ENCODE data around the gene EIF1.

DNA sequence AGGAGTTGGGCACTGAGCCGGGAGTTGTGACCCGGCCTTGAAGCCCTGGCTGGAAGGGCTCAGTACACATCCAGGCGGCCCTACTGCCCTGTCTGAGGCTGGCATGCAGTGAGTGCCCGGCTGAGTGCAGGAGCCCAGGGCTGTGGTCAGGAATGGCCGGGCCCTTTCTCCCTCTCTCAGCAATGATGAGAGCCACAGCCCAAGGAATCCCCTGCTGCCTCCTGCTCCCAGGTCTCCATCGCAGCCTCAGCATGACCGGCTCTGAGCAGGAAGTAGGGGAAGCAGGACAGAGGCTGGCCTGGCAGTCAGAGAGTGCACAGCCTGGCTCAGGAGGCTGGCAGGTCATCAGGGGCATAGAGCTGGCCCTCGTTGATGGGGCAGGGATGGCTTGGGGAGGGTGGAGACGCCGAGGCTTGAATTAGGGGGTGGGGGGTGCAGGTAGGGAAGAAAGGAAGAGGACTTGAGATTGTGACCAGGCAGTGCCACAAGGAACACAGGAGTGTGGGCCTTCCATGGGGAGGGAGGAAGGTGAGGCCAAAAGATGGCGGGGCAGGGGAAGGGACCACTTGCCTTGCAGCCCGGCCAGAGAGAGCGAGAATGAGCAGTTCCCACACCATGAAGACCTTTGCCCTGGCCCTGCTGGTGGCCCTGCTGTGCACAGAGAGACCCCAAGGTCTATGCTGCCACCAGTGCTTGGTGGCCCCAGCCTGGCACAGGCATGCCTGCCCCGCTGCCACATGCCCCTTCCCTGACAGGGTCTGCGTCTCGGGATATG, 32.2 kb upstream of the EIF1 start:
- TF ChIP-seq, protein P1, sequence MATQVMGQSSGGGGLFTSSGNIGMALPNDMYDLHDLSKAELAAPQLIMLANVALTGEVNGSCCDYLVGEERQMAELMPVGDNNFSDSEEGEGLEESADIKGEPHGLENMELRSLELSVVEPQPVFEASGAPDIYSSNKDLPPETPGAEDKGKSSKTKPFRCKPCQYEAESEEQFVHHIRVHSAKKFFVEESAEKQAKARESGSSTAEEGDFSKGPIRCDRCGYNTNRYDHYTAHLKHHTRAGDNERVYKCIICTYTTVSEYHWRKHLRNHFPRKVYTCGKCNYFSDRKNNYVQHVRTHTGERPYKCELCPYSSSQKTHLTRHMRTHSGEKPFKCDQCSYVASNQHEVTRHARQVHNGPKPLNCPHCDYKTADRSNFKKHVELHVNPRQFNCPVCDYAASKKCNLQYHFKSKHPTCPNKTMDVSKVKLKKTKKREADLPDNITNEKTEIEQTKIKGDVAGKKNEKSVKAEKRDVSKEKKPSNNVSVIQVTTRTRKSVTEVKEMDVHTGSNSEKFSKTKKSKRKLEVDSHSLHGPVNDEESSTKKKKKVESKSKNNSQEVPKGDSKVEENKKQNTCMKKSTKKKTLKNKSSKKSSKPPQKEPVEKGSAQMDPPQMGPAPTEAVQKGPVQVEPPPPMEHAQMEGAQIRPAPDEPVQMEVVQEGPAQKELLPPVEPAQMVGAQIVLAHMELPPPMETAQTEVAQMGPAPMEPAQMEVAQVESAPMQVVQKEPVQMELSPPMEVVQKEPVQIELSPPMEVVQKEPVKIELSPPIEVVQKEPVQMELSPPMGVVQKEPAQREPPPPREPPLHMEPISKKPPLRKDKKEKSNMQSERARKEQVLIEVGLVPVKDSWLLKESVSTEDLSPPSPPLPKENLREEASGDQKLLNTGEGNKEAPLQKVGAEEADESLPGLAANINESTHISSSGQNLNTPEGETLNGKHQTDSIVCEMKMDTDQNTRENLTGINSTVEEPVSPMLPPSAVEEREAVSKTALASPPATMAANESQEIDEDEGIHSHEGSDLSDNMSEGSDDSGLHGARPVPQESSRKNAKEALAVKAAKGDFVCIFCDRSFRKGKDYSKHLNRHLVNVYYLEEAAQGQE (IDR thresholded peaks at IDR 0.05): no peak
- TF ChIP-seq POLR2A (IDR thresholded peaks at IDR 0.05; ENCODE audit: low read length) (no peak), KDM1A (IDR thresholded peaks at IDR 0.05; ENCODE audit: low read depth) (no peak), CHD4 (IDR thresholded peaks at IDR 0.05; ENCODE audit: borderline replicate concordance) (no peak), MAZ (IDR thresholded peaks at IDR 0.05; ENCODE audit: borderline replicate concordance, low read depth, low read length) (no peak), MAFK (IDR thresholded peaks at IDR 0.05; ENCODE audit: partially characterized antibody) (no peak), KDM5A (IDR thresholded peaks at IDR 0.05) (no peak), CEBPB (IDR thresholded peaks at IDR 0.05) (no peak), NFE2L2 (conservative IDR thresholded peaks at IDR 0.05; ENCODE audit: low read length) (no peak)
- TF ChIP-seq, protein P2, sequence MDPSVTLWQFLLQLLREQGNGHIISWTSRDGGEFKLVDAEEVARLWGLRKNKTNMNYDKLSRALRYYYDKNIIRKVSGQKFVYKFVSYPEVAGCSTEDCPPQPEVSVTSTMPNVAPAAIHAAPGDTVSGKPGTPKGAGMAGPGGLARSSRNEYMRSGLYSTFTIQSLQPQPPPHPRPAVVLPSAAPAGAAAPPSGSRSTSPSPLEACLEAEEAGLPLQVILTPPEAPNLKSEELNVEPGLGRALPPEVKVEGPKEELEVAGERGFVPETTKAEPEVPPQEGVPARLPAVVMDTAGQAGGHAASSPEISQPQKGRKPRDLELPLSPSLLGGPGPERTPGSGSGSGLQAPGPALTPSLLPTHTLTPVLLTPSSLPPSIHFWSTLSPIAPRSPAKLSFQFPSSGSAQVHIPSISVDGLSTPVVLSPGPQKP (IDR thresholded peaks at IDR 0.05; ENCODE audit: low read depth, low read length): no peak
- TF ChIP-seq, protein P3, sequence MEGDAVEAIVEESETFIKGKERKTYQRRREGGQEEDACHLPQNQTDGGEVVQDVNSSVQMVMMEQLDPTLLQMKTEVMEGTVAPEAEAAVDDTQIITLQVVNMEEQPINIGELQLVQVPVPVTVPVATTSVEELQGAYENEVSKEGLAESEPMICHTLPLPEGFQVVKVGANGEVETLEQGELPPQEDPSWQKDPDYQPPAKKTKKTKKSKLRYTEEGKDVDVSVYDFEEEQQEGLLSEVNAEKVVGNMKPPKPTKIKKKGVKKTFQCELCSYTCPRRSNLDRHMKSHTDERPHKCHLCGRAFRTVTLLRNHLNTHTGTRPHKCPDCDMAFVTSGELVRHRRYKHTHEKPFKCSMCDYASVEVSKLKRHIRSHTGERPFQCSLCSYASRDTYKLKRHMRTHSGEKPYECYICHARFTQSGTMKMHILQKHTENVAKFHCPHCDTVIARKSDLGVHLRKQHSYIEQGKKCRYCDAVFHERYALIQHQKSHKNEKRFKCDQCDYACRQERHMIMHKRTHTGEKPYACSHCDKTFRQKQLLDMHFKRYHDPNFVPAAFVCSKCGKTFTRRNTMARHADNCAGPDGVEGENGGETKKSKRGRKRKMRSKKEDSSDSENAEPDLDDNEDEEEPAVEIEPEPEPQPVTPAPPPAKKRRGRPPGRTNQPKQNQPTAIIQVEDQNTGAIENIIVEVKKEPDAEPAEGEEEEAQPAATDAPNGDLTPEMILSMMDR (IDR thresholded peaks at IDR 0.05): no peak
- TF ChIP-seq, protein P4, sequence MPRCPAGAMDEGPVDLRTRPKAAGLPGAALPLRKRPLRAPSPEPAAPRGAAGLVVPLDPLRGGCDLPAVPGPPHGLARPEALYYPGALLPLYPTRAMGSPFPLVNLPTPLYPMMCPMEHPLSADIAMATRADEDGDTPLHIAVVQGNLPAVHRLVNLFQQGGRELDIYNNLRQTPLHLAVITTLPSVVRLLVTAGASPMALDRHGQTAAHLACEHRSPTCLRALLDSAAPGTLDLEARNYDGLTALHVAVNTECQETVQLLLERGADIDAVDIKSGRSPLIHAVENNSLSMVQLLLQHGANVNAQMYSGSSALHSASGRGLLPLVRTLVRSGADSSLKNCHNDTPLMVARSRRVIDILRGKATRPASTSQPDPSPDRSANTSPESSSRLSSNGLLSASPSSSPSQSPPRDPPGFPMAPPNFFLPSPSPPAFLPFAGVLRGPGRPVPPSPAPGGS (IDR thresholded peaks at IDR 0.05): no peak
- TF ChIP-seq, protein P5, sequence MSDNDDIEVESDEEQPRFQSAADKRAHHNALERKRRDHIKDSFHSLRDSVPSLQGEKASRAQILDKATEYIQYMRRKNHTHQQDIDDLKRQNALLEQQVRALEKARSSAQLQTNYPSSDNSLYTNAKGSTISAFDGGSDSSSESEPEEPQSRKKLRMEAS (IDR thresholded peaks at IDR 0.05): no peak
